Myocyte (in vitro differentiated cells): ENCODE measurements around the gene CPHXL. TPM values are rescaled to one million over a fixed set of nuclear protein-coding genes. Genes with fewer than 3 reads are reported as not detected.

Experiments used
- DNase-seq: peaks from one replicate; pipeline ENCODE4 v3.0.0-alpha.2; 2012; ENCODE audit warnings: low read depth
- polyA plus RNA-seq: library from polyadenylated mRNA; unstranded; fragments of >200 nt; gene quantifications from one replicate; pipeline ENCODE4 v1.2.1, GENCODE V29; 2012; ENCODE audit warnings: missing spikeins
- total RNA-seq: library from RNA; depleted of rRNA; stranded (reverse); fragments of >200 nt; gene quantifications from 2 replicates; pipeline ENCODE4 v1.2.3, GENCODE V29; 2014

Gene CPHXL
- total RNA-seq: 0.47 TPM in 1 of 2 replicates, not detected in the other
- polyA plus RNA-seq: 0.08 TPM

DNA sequence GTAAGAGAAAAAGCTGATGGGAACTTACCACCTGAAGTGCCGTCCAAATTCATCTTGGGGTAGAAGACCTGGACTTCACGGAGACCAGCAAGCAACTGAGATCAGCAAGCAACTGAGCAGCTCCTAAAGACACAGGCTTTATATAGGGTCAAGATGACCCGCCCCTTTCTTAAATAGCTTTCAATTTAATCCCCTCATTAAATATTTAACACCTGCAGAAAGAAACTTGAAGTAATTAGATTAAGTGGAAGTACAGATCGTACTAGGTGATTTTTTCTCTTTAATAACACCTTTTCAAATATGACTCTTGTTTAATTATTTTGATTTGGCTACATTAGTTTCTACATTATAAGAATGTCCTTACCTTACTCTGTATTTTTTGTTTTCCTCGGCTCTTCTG is at the start of gene CPHXL:
CPHXL (minus strand) TSS at position 101 of the 400 bp plus-strand sequence; CDS start at position 53, 48 bp downstream.
- no peak for DNase-seq

- DNase-seq: no peak
Measured at GRCh38 chr16:75774197-75774596, 47.9 kb upstream of the CPHXL start.

DNA sequence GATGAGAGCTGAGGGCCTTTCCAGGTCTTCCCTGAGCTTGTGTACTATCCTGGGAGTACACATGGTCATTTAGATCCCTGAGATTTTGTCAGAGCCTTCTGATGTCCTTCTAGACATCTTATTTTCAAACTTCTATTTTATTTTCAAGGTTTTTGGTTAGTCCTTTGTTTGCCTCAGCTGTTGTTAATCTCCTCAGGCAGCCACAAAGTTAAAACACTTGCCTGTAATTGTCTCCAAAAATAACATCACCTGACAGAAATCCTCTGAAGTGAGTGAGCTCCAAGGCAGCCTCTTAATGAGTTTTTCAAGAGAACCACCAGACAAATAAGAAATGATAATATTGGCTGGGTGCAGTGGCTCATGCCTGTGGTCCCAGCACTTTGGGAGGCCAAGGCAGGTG is 43.8 kb upstream of the CPHXL start:
- DNase-seq: no peak

- peak; percentile 62 for DNase-seq
Measured at GRCh38 chr16:75764154-75764768, 38.0 kb upstream of the CPHXL start.

DNA sequence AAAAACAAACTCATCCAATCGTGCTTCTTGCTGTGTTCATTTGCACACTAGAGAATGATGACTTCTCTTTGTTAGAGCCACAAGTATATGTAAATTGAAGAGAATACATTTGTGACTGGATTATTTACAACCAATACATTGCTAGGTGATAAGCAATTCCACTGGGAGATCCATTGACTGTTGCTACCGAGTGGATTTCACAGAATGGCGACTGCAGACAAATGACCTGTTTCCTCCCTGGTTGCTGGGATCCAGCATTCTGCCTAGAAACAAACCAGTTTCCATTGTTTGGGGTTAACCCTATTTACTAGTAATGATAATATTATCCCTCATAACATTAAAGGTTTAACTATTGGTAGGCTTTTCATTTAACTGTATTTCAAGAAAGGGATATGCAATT is 36.9 kb upstream of the CPHXL start:
- DNase-seq: no peak

DNA sequence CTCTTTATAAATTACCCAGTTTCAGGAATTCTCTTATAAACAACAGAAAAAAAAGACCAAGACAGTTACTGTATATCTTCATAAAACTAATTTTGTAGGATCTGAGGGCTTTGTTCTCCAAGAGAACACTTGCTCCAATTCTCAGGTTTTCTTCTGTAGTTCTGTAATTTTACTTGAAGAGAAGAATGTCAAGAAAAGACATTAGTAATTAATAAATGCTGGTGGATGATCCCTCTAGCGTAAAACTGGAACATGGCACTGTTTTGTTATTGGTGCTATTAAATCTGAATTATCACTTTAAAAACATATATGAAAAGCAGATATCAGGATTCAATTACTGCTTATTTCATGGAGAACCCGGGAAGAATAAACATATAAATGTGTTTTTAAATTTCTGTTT is 36.5 kb upstream of the CPHXL start:
- DNase-seq: no peak

DNA sequence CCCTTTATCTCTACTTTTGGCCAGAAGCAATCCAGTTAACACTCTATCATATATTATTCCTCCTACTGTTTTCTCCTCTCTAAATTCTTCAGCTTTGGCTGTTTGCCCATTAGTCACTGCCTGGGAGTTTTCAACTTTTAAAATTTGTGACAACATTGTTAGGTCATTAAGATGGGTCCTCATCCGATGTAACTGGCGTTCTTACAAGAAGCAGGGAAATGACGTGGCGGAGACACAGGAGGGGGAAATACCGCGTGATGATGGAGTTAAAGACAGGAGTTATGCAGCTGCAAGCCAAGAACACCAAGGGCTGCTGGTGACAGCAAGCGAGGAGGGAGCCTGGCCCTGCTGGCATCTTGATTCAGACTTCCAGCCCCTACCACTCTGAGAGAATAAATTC is 34.8 kb upstream of the CPHXL start:
- DNase-seq: no peak

DNA sequence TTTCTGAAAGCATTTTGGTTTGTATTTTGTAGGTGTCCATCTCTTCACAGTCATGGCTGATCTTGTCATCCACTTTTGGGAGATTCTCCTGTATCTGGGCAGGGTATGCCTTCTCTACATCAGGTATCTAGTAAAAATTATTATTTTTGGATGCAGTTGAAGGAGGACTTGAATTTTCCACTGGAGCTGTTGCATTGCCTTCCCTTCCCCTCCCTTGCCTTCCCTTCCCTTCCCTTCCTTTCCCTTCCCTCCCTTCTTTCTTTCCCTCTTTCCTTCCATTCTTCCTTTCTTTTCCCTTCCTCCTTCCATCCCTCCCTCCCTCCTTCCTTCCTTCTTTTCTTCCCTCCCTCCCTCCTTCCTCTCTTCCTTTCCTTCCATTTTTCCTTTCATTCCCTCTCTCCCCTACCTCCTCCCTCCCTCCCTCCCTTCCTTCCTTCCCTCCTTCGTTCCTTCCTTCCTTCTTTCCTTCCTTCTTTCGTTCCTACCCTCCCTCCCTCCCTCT is 33.8 kb upstream of the CPHXL start:
- no peak for DNase-seq

DNA sequence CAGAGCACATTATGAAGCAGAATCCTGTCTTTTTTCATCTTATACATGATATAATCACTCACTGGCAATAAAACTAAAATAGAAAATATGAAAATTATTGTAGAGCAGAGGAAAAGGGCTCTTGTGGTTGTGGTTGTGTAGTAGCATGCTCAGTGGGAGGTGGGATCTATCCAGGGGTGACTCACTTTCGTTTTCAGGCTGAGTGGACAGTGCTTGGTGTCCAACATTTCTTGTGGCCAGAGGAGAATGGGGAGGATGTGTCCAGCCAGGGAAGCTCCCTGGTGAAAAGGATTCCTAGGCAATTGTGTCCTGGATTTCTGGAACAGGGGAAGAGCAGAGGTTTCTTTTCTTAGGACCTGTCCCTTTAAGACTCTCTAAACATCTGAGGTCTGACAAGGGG is 31.9 kb upstream of the CPHXL start:
- peak; percentile 75 for DNase-seq

GRCh38 chr16:75754141-75754540 is 27.9 kb upstream of the CPHXL start:
- DNase-seq: no peak

- no peak for DNase-seq
Measured at GRCh38 chr16:75750528-75750927, 24.2 kb upstream of the CPHXL start.

DNA sequence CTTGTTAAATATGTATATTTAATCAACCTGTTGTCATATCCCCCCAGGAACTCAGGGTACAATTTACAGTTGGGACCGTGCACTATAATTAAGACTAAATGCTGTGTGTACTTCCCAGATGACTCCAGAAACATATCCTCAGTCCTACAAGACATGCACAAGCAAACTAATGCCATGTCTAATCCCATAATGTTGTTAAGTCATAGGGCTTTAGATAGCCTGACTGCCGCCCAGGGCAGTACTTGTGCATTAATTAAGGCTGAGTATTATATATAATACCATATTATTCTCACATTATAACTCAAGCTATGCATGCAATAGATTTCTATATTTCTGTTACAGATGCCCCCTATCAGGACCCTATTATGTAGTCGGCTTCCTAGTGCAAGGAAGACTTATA is 20.1 kb upstream of the CPHXL start:
- no peak for DNase-seq

GRCh38 chr16:75745823-75746222 is 19.5 kb upstream of the CPHXL start:
- no peak for DNase-seq

GRCh38 chr16:75745242-75745641 is 19.0 kb upstream of the CPHXL start:
- DNase-seq: no peak

GRCh38 chr16:75742424-75743047 is 16.2 kb upstream of the CPHXL start:
- no peak for DNase-seq

GRCh38 chr16:75733305-75734211 is 7.3 kb upstream of the CPHXL start:
- peak; percentile 81 for DNase-seq

- DNase-seq: peak; percentile 53
Measured at GRCh38 chr16:75732871-75733270, 6.6 kb upstream of the CPHXL start.

DNA sequence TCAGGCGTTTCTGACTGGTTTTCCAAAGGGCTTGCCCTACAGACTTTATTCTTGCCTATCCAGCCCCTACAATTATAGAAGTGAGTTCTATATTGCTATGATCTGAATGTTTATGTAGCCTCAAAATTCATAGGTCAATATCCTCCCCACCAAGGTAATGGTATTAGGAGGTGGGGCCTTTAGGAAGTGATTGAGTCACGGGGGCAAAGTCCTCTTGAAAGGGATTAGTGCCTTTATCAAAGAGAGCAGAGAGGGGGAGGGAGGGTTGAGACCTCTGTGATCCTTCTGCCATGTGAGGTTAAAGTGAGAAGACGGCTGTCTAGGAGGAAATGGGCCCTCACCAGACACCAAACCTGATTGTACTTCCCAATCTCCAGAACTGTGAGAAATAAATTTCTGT is 931 bp upstream of the CPHXL start:
- no peak for DNase-seq

GRCh38 chr16:75718452-75718851 is 7.8 kb downstream of the CPHXL start:
- DNase-seq: no peak

- no peak for DNase-seq
Measured at GRCh38 chr16:75714661-75715060, 11.6 kb downstream of the CPHXL start.

- DNase-seq: no peak
Measured at GRCh38 chr16:75710344-75710743, 15.9 kb downstream of the CPHXL start.

GRCh38 chr16:75703306-75703705 is 23.0 kb downstream of the CPHXL start:
- peak; percentile 24 for DNase-seq
